Measurements from ENCODE around the gene BABAM2.

DNA sequence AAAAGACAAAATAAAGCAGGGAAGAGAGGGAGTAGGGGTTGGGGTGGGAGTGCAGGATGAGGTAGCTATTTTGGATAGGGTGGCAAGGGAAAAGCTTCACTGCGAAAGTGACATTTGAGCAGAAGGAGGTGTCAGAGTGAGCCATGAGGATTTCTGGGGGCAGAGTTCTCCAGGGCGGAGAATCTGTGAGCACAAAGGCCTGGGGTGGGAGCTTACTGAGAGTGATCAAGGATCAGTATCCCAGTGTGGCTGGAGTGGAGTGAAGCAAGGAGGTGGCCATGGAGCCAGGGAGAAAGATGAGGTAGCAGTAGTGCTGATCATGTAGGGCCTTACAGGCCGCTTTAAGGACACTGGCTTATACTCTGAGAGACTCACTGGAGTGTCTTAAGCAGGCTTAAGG is 291.3 kb downstream of the BABAM2 start:
- no peak for TF ChIP-seq CTCF (IDR thresholded peaks at IDR 0.05; ENCODE audit: low read depth, low read length, missing input control)
- TF ChIP-seq MAX (IDR thresholded peaks at IDR 0.05): no peak
- no peak for TF ChIP-seq YY1 (IDR thresholded peaks at IDR 0.05)
- TF ChIP-seq, protein P1, sequence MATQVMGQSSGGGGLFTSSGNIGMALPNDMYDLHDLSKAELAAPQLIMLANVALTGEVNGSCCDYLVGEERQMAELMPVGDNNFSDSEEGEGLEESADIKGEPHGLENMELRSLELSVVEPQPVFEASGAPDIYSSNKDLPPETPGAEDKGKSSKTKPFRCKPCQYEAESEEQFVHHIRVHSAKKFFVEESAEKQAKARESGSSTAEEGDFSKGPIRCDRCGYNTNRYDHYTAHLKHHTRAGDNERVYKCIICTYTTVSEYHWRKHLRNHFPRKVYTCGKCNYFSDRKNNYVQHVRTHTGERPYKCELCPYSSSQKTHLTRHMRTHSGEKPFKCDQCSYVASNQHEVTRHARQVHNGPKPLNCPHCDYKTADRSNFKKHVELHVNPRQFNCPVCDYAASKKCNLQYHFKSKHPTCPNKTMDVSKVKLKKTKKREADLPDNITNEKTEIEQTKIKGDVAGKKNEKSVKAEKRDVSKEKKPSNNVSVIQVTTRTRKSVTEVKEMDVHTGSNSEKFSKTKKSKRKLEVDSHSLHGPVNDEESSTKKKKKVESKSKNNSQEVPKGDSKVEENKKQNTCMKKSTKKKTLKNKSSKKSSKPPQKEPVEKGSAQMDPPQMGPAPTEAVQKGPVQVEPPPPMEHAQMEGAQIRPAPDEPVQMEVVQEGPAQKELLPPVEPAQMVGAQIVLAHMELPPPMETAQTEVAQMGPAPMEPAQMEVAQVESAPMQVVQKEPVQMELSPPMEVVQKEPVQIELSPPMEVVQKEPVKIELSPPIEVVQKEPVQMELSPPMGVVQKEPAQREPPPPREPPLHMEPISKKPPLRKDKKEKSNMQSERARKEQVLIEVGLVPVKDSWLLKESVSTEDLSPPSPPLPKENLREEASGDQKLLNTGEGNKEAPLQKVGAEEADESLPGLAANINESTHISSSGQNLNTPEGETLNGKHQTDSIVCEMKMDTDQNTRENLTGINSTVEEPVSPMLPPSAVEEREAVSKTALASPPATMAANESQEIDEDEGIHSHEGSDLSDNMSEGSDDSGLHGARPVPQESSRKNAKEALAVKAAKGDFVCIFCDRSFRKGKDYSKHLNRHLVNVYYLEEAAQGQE (IDR thresholded peaks at IDR 0.05): no peak

Measured in liver (tissue), 2 donors.